ENCODE data around the gene OR4F6.
"Not testable (repeated sequence)": the region's sequence is repeated elsewhere in the genome, so short reads cannot be mapped to it uniquely, and the experiment has no call there.

Gene OR4F6

GRCh38 chr15:101790748-101791147 is 12.6 kb upstream of the OR4F6 start:
- not testable (repeated sequence) for H3K36me3 Mint-ChIP-seq, H3K4me3 Mint-ChIP-seq, H3K4me1 Mint-ChIP-seq, H3K9me3 Mint-ChIP-seq, H3K27me3 Mint-ChIP-seq, H3K27ac Mint-ChIP-seq

- H3K27me3 Mint-ChIP-seq, H3K4me3 Mint-ChIP-seq, H3K9me3 Mint-ChIP-seq, H3K4me1 Mint-ChIP-seq, H3K27ac Mint-ChIP-seq, H3K36me3 Mint-ChIP-seq: not testable (repeated sequence)
Observed at GRCh38 chr15:101793981-101794380, 9.3 kb upstream of the OR4F6 start.

GRCh38 chr15:101795455-101795854 is 7.9 kb upstream of the OR4F6 start:
- no peak overlapping the region for H3K4me3 Mint-ChIP-seq
- no peaks in the 10 kb centered on the region for H3K9me3 Mint-ChIP-seq
- no peaks in the 10 kb centered on the region for H3K36me3 Mint-ChIP-seq
- H3K4me1 Mint-ChIP-seq: no peaks in the 10 kb centered on the region
- H3K27me3 Mint-ChIP-seq: peaks cover 9% of the 10 kb centered on the region
- H3K27ac Mint-ChIP-seq: no peak overlapping the region

GRCh38 chr15:101799665-101800064 is 3.6 kb upstream of the OR4F6 start:
- Mint-ChIP-seq H3K4me3 (no peak overlapping the region), H3K4me1 (no peaks in the 10 kb centered on the region), H3K27ac (no peak overlapping the region), H3K36me3 (no peaks in the 10 kb centered on the region), H3K9me3 (no peaks in the 10 kb centered on the region), H3K27me3 (peaks cover 8% of the 10 kb centered on the region)

- no peaks in the 10 kb centered on the region for H3K9me3 Mint-ChIP-seq
- H3K4me1 Mint-ChIP-seq: no peaks in the 10 kb centered on the region
- peaks cover 7% of the 10 kb centered on the region for H3K27me3 Mint-ChIP-seq
- H3K36me3 Mint-ChIP-seq: no peaks in the 10 kb centered on the region
- H3K4me3 Mint-ChIP-seq: no peak overlapping the region
- no peak overlapping the region for H3K27ac Mint-ChIP-seq
Observed at GRCh38 chr15:101801048-101801447, 2.3 kb upstream of the OR4F6 start.

- H3K27ac Mint-ChIP-seq: no peak overlapping the region
- peaks cover 14% of the 10 kb centered on the region for H3K27me3 Mint-ChIP-seq
- H3K4me3 Mint-ChIP-seq: no peak overlapping the region
- no peaks in the 10 kb centered on the region for H3K36me3 Mint-ChIP-seq
- H3K4me1 Mint-ChIP-seq: no peaks in the 10 kb centered on the region
- H3K9me3 Mint-ChIP-seq: no peaks in the 10 kb centered on the region
Observed at GRCh38 chr15:101803676-101804075, 367 bp downstream of the OR4F6 start.

- no peak overlapping the region for H3K4me3 Mint-ChIP-seq
- peaks cover 2% of the 10 kb centered on the region for H3K9me3 Mint-ChIP-seq
- H3K36me3 Mint-ChIP-seq: no peaks in the 10 kb centered on the region
- H3K27ac Mint-ChIP-seq: no peak overlapping the region
- H3K4me1 Mint-ChIP-seq: no peaks in the 10 kb centered on the region
- peaks cover 17% of the 10 kb centered on the region for H3K27me3 Mint-ChIP-seq
Observed at GRCh38 chr15:101804375-101804774, 1.1 kb downstream of the OR4F6 start.

- peaks cover 22% of the 10 kb centered on the region for H3K27me3 Mint-ChIP-seq
- no peak overlapping the region for H3K4me3 Mint-ChIP-seq
- no peaks in the 10 kb centered on the region for H3K4me1 Mint-ChIP-seq
Observed at GRCh38 chr15:101804941-101805340, 1.6 kb downstream of the OR4F6 start.

GRCh38 chr15:101805605-101806345 is 2.5 kb downstream of the OR4F6 start:
- H3K27ac Mint-ChIP-seq: no peak overlapping the region
- H3K4me1 Mint-ChIP-seq: no peaks in the 10 kb centered on the region

More at GRCh38 chr15:101804941-101805340, 1.6 kb downstream of the OR4F6 start:
- Mint-ChIP-seq H3K27ac (no peak overlapping the region), H3K9me3 (peaks cover 8% of the 10 kb centered on the region), H3K36me3 (no peaks in the 10 kb centered on the region)

GRCh38 chr15:101807345-101807945 is 4.1 kb downstream of the OR4F6 start:
- H3K27ac Mint-ChIP-seq: no peak overlapping the region
- H3K9me3 Mint-ChIP-seq: peaks cover 8% of the 10 kb centered on the region
- no peak overlapping the region for H3K4me3 Mint-ChIP-seq
- no peaks in the 10 kb centered on the region for H3K4me1 Mint-ChIP-seq
- no peaks in the 10 kb centered on the region for H3K36me3 Mint-ChIP-seq
- peaks cover 32% of the 10 kb centered on the region for H3K27me3 Mint-ChIP-seq

More at GRCh38 chr15:101805605-101806345, 2.5 kb downstream of the OR4F6 start:
- Mint-ChIP-seq H3K9me3 (peaks cover 8% of the 10 kb centered on the region), H3K27me3 (peaks cover 27% of the 10 kb centered on the region), H3K4me3 (no peak overlapping the region), H3K36me3 (no peaks in the 10 kb centered on the region)

GRCh38 chr15:101808201-101808600 is 4.9 kb downstream of the OR4F6 start:
- no peaks in the 10 kb centered on the region for H3K36me3 Mint-ChIP-seq
- H3K27me3 Mint-ChIP-seq: peaks cover 36% of the 10 kb centered on the region
- H3K4me3 Mint-ChIP-seq: no peak overlapping the region

GRCh38 chr15:101810456-101810855 is 7.1 kb downstream of the OR4F6 start:
- no peak overlapping the region for H3K4me3 Mint-ChIP-seq
- H3K27me3 Mint-ChIP-seq: peaks cover 46% of the 10 kb centered on the region
- no peak overlapping the region for H3K27ac Mint-ChIP-seq
- H3K36me3 Mint-ChIP-seq: no peaks in the 10 kb centered on the region
- H3K9me3 Mint-ChIP-seq: peaks cover 8% of the 10 kb centered on the region
- no peaks in the 10 kb centered on the region for H3K4me1 Mint-ChIP-seq

More at GRCh38 chr15:101808201-101808600, 4.9 kb downstream of the OR4F6 start:
- Mint-ChIP-seq H3K9me3 (peaks cover 8% of the 10 kb centered on the region), H3K27ac (no peak overlapping the region), H3K4me1 (no peaks in the 10 kb centered on the region)

- Mint-ChIP-seq H3K27me3 (peaks cover 45% of the 10 kb centered on the region), H3K4me3 (no peak overlapping the region)
Observed at GRCh38 chr15:101810876-101811275, 7.6 kb downstream of the OR4F6 start.

GRCh38 chr15:101811902-101812301 is 8.6 kb downstream of the OR4F6 start, which contains the start of gene OR4F15:
Gene OR4F15 (plus strand): TSS chr15:101812202. CDS start chr15:101818187, 5,985 bp downstream.
- Mint-ChIP-seq H3K27ac (no peak within 1 kb of the TSS), H3K36me3 (no peaks in the 10 kb centered on the region), H3K27me3 (peaks cover 47% of the 10 kb centered on the region), H3K9me3 (peaks cover 8% of the 10 kb centered on the region), H3K4me3 (no peak within 1 kb of the TSS), H3K4me1 (no peaks in the 10 kb centered on the region)

More at GRCh38 chr15:101810876-101811275, 7.6 kb downstream of the OR4F6 start:
- no peak overlapping the region for H3K27ac Mint-ChIP-seq
- H3K36me3 Mint-ChIP-seq: no peaks in the 10 kb centered on the region
- peaks cover 8% of the 10 kb centered on the region for H3K9me3 Mint-ChIP-seq
- no peaks in the 10 kb centered on the region for H3K4me1 Mint-ChIP-seq

GRCh38 chr15:101813803-101814534 is 10.7 kb downstream of the OR4F6 start:
- peaks cover 8% of the 10 kb centered on the region for H3K9me3 Mint-ChIP-seq
- H3K27ac Mint-ChIP-seq: no peak overlapping the region
- peaks cover 41% of the 10 kb centered on the region for H3K27me3 Mint-ChIP-seq
- H3K36me3 Mint-ChIP-seq: no peaks in the 10 kb centered on the region
- no peak overlapping the region for H3K4me3 Mint-ChIP-seq
- no peaks in the 10 kb centered on the region for H3K4me1 Mint-ChIP-seq

GRCh38 chr15:101820781-101821180 is 17.5 kb downstream of the OR4F6 start:
- no peaks in the 10 kb centered on the region for H3K9me3 Mint-ChIP-seq
- H3K4me3 Mint-ChIP-seq: no peak overlapping the region
- no peaks in the 10 kb centered on the region for H3K36me3 Mint-ChIP-seq
- no peak overlapping the region for H3K27ac Mint-ChIP-seq
- H3K27me3 Mint-ChIP-seq: peaks cover 27% of the 10 kb centered on the region
- no peaks in the 10 kb centered on the region for H3K4me1 Mint-ChIP-seq

All from activated naive CD4-positive, alpha-beta T cell treated with anti-CD3 and anti-CD28 coated beads, Interleukin-2, amount 50 U/mL, for 24 hours (primary cell).